Stomach (tissue), 9 donors: ENCODE measurements around the gene ABRACL. TPM values are rescaled to one million over a fixed set of nuclear protein-coding genes. Genes with fewer than 3 reads are reported as not detected.

ENCODE experiments used
- DNase-seq, 2 donors: peaks; one replicate each; pipeline versions ENCODE4 v3.0.0 to v3.0.0-alpha.2; 2013 to 2019
- H3K27ac ChIP-seq, 5 donors: fragments of 200-600 bp in 4 of 5; sonication (generic) in 4 of 5; one replicate each; pipeline ENCODE4 v1.5.1; 2013 to 2019; ENCODE audit warnings: mild to moderate bottlenecking in 1 of 5, moderate library complexity in 1 of 5
- H3K27me3 ChIP-seq, 3 donors: fragments of 200-600 bp; sonication (generic); one replicate each; pipeline ENCODE4 v1.5.1; 2017 to 2019; ENCODE audit warnings: mixed run types in 1 of 3
- H3K36me3 ChIP-seq, 4 donors: fragments of 200-600 bp; sonication (generic); 1 replicate in 3 of 4; 2 replicates in 1 of 4; pipeline ENCODE4 v1.5.1; 2016 to 2019
- H3K4me1 ChIP-seq, 4 donors: fragments of 200-600 bp; sonication (generic); one replicate each; pipeline ENCODE4 v1.5.1; 2016 to 2019
- H3K4me3 ChIP-seq, 4 donors: fragments of 200-600 bp; sonication (generic) in 3 of 4; one replicate each; pipeline ENCODE4 v1.5.1; 2016 to 2019; ENCODE audit warnings: mild to moderate bottlenecking in 1 of 4
- H3K9me3 ChIP-seq, 4 donors: fragments of 200-600 bp; sonication (generic); one replicate each; pipeline ENCODE4 v1.5.1; 2016 to 2019
- CTCF ChIP-seq, 7 experiments: fragments of 450-650 bp in 4 of 7; fragments of 200-600 bp in 3 of 7; sonication (generic) in 3 of 7; IDR thresholded peaks; one replicate each; pipeline ENCODE4 v1.5.1; 2016 to 2019; ENCODE audit warnings: antibody characterized with exemption in 7 of 7, control low read depth in 2 of 7, mild to moderate bottlenecking in 1 of 7
- EP300 ChIP-seq: sonication (generic); formaldehyde crosslinking; IDR thresholded peaks from one replicate; pipeline ENCODE4 v1.6.1; 2017; ENCODE audit warnings: antibody characterized with exemption
- POLR2A ChIP-seq, 4 donors: fragments of 450-650 bp; IDR thresholded peaks; one replicate each; pipeline ENCODE4 v1.6.1; 2016; ENCODE audit warnings: antibody characterized with exemption in 4 of 4, control low read depth in 2 of 4, mild to moderate bottlenecking in 1 of 4, moderate library complexity in 1 of 4
- POLR2AphosphoS5 ChIP-seq, 3 donors: sonication (generic); formaldehyde crosslinking; IDR thresholded peaks; one replicate each; pipeline ENCODE4 v1.6.1; 2016; ENCODE audit warnings: antibody characterized with exemption in 3 of 3
- WGBS, 5 donors: extraction: QIAGEN DNeasy Blood & Tissue Kit in 3 of 5; methylation state at CpG; one replicate each; pipeline versions ENCODE4 v1.1.5 to v1.1.7; 2013 to 2018; 5-methylcytosine and 5-hydroxymethylcytosine counted together
- intact Hi-C: fragments of 100-400 bp; cut with DNase I; formaldehyde crosslinking; loops from one replicate; pipeline ENCODE4 v1.15.1; 2023; ENCODE audit warnings: low total_unique reads
- polyA plus RNA-seq, 3 donors: library from polyadenylated mRNA; stranded (reverse); fragments of 200-250 nt; gene quantifications; one replicate each; pipeline ENCODE4 v1.2.3, GENCODE V29; 2013
- total RNA-seq, 5 donors: library from RNA; depleted of rRNA; stranded (reverse); fragments of >200 nt; gene quantifications; one replicate each; pipeline versions ENCODE4 v1.1.0 to v1.2.3, GENCODE V29; 2014 to 2016
- donor health status: healthy with polysubstance abuse.
- donor health status: Bipolar disorder and iron deficiency.
- donor health status: healthy.

The ABRACL gene
- total and polyA plus RNA-seq, 8 donors = 16.2 to 99.9 (median 40.7) TPM; not detected in 2

GRCh38 chr6:139081471-139081870 lies 52.9 kb downstream of the ABRACL start:
- H3K27ac ChIP-seq = no peak overlapping the region
- DNase-seq = no peak
- WGBS, 5 donors = 79 to 92% (median 89%) methylated on average over 4 of the region's 4 CpGs
- intact Hi-C loops = no loop called here
- no peaks in the 10 kb centered on the region for H3K27me3 ChIP-seq
- H3K4me1 ChIP-seq = no peaks in the 10 kb centered on the region
- H3K36me3 ChIP-seq = no peaks in the 10 kb centered on the region
- no peak overlapping the region for H3K4me3 ChIP-seq
- no peaks in the 10 kb centered on the region for H3K9me3 ChIP-seq
- TF ChIP-seq POLR2A (IDR thresholded peaks at IDR 0.05) = no peak
- no peak for TF ChIP-seq EP300
- TF ChIP-seq CTCF (IDR thresholded peaks at IDR 0.05) = no peak
- TF ChIP-seq POLR2AphosphoS5 (IDR thresholded peaks at IDR 0.05) = no peak

- WGBS, 5 donors = 77 to 90% (median 82%) methylated on average over 5 of the region's 5 CpGs
- peak in 1 of 2 donors; percentile 7 for DNase-seq
- H3K4me3 ChIP-seq = no peak overlapping the region
- intact Hi-C loops = no loop called here
- H3K36me3 ChIP-seq = no peaks in the 10 kb centered on the region
- H3K9me3 ChIP-seq = no peaks in the 10 kb centered on the region
- no peak overlapping the region for H3K27ac ChIP-seq
- H3K27me3 ChIP-seq = no peaks in the 10 kb centered on the region
- no peak for TF ChIP-seq POLR2A (IDR thresholded peaks at IDR 0.05)
- no peak for TF ChIP-seq POLR2AphosphoS5 (IDR thresholded peaks at IDR 0.05)
- TF ChIP-seq CTCF (IDR thresholded peaks at IDR 0.05) = no peak
- TF ChIP-seq EP300 = no peak
- no peaks in the 10 kb centered on the region for H3K4me1 ChIP-seq
Observed at GRCh38 chr6:139082370-139082769, 53.8 kb downstream of the ABRACL start.

DNA sequence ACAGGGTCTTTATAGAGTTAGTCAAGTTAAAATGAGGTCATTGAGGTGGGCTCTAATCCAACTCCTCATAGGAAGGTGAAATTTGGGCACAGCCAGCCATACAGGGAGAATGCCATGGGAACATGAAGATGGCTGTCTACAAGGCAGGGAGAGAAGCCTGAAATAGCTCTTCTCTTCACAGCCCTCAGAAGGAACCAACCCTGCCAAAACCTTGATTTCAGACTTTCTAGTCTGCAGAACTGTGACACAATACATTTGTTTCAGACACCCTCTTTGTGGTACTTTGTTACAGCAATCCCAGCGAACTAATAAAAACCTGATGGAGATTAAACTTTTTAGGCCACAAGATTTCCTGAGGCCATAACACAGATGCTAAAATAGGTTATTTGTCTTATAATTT lies 63.3 kb downstream of the ABRACL start:
- Histone ChIP-seq H3K4me1 (no peaks in the 10 kb centered on the region), H3K4me3 (no peak overlapping the region), H3K27me3 (no peaks in the 10 kb centered on the region), H3K9me3 (no peaks in the 10 kb centered on the region), H3K36me3 (no peaks in the 10 kb centered on the region), H3K27ac (no peak overlapping the region)
- WGBS, 5 donors = 76 to 100% (median 95%) methylated on average over 1 of the region's 1 CpG
- TF ChIP-seq POLR2A (IDR thresholded peaks at IDR 0.05) (no peak), POLR2AphosphoS5 (IDR thresholded peaks at IDR 0.05) (no peak), CTCF (IDR thresholded peaks at IDR 0.05) (no peak), EP300 (no peak)
- intact Hi-C loops = no loop called here
- DNase-seq = no peak

Other genes with a start within 250 kb of the ABRACL start
- gene ECT2L, start 232.7 kb upstream of the ABRACL start, total RNA-seq = under 1 TPM in 1 of 5 donors, not detected in 4; 0.18 TPM
- gene ECT2L, start 232.7 kb upstream of the ABRACL start, polyA plus RNA-seq = under 1 TPM in 1 of 3 donors, not detected in 2; 0.08 TPM
- 10 to 100 TPM; 40.8 to 85.4 (median 43.8) TPM for gene REPS1, start 40.5 kb upstream of the ABRACL start, total RNA-seq
- 10 to 100 TPM; 11.8 to 39.4 (median 31.2) TPM for gene REPS1, start 40.5 kb upstream of the ABRACL start, polyA plus RNA-seq
- gene HECA, start 106.3 kb downstream of the ABRACL start, total RNA-seq = 10 to 100 TPM; 24.5 to 52.1 (median 37.7) TPM
- gene HECA, start 106.3 kb downstream of the ABRACL start, polyA plus RNA-seq = 10 to 100 TPM in 1 of 3 donors, 1 to 10 TPM in 2; 7.6 to 12.8 (median 8.3) TPM